ENCODE results near the gene RPL32. TPM values are rescaled to one million over a fixed set of nuclear protein-coding genes. Genes with fewer than 3 reads are reported as not detected.
A peak's percentile ranks its signal among the peaks of the same experiment; 100 is the strongest.
"Not testable (repeated sequence)": the region's sequence is repeated elsewhere in the genome, so short reads cannot be mapped to it uniquely, and the experiment has no call there.

RPL32 gene
- total RNA-seq, 1 experiment from 2014 or later = 1,047 TPM

DNA sequence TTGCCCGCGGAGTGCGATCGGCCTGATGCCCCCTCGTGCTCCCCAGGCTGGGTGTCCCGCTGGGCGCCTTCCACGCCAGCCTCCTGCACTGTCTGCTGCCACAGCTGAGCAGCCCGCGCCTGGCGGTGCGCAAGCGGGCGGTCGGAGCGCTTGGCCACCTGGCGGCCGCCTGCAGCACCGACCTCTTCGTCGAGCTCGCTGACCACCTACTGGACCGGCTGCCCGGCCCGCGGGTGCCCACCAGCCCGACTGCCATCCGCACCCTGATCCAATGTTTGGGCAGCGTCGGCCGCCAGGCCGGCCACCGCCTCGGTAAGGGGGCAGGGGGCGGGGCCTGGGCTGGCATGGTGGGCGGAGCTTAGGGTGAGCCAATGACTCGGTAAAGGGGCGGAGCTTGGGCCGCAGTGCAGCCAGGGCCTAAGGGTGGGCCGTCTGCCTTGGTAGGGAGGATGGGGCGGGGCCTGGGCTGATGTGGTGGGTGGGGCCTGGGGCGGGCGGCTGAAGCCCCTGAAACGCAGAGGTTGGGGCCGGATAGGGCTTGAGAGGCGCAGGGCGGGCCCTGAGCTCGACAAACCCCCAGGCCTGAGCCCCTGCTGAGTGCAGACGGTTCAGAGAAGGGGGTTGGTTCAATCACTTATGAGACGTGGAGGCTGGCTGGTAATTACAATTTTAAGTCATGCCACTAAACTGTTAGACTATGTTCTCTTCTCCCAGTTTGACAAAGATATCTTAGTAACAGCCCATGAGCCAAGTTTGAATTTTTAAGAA is 31.2 kb downstream of the RPL32 start:
- DNase-seq (ENCODE audit: low spot score) = peak; percentile 89

DNA sequence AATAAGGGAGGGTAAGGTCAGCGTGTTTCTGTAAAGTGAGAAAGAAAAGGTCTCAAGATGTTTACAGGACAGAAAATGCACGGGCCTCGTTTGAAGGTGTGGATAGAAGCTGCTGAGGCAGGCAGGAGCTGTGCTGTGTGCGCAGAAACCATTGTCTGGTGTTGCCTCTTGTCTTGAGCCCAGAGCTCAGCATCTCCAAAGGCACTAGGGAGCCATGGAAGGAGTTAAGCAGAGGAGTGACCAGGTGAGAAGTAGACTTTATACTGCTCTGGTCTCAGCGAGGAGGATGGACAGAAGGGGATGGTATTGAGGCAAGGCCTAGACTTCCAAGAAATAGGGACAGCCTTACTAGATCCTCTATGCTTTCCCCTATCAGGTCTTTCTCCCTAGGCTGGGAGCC is 31.9 kb downstream of the RPL32 start:
- DNase-seq (ENCODE audit: low spot score) = no peak

GRCh38 chr3:12809001-12809400 is 32.4 kb downstream of the RPL32 start:
- DNase-seq (ENCODE audit: low spot score) = no peak

DNA sequence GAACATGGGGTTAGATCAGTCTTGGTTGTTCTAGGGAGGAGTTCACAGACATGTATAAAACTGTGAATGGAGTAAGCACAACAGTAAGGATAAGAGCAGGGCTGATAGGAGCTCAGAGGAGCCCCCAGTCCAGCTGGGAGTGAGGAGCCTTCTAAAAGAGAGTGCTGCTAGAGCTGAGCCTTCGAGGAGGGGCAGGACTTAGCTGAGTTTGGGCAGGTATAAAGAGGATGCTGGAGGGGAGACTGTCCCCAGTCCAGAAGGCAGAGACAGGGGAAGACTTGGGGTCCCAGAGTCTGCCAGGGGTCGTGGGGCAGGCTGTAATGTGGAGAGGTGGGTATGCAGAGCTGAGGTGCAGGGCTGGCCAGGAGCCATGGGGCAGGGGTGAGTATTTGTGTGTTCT is 32.8 kb downstream of the RPL32 start:
- DNase-seq (ENCODE audit: low spot score) = no peak

GRCh38 chr3:12807601-12808359 is 33.6 kb downstream of the RPL32 start:
- no peak for DNase-seq (ENCODE audit: low spot score)

DNA sequence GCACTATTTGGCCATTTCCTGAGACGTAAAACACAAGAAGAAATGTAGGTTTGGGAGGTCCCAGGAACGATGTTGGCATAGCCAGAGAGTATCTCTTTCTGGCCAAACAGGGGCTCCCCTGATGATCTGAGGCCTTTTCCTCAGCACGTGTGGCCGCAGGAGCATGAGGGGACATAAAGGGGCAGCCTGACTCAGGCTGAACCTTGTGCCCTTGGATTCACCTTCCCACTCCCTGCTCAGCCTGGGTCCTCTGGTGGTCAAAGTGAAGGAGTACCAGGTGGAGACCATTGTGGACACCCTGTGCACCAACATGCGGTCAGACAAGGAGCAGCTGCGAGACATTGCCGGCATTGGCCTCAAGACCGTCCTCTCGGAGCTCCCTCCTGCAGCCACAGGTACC is 34.3 kb downstream of the RPL32 start:
- no peak for DNase-seq (ENCODE audit: low spot score)

DNA sequence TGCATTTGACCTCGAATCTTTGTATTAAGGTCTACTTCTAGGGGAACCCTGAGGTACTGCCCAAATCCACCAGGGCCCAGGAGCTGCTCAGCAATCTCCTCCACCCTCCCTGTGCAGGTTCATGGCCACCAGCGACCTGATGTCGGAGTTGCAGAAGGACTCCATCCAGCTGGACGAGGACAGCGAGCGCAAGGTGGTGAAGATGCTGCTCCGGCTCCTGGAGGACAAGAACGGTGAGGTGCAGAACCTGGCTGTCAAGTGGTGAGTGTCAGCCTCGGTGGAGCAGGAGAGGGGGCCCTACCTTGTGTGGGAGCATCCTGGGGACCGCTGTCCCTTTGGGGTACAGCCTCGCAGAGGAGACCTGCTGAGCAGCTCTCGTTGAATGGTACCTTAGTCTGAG is 38.0 kb downstream of the RPL32 start:
- DNase-seq (ENCODE audit: low spot score) = no peak

DNA sequence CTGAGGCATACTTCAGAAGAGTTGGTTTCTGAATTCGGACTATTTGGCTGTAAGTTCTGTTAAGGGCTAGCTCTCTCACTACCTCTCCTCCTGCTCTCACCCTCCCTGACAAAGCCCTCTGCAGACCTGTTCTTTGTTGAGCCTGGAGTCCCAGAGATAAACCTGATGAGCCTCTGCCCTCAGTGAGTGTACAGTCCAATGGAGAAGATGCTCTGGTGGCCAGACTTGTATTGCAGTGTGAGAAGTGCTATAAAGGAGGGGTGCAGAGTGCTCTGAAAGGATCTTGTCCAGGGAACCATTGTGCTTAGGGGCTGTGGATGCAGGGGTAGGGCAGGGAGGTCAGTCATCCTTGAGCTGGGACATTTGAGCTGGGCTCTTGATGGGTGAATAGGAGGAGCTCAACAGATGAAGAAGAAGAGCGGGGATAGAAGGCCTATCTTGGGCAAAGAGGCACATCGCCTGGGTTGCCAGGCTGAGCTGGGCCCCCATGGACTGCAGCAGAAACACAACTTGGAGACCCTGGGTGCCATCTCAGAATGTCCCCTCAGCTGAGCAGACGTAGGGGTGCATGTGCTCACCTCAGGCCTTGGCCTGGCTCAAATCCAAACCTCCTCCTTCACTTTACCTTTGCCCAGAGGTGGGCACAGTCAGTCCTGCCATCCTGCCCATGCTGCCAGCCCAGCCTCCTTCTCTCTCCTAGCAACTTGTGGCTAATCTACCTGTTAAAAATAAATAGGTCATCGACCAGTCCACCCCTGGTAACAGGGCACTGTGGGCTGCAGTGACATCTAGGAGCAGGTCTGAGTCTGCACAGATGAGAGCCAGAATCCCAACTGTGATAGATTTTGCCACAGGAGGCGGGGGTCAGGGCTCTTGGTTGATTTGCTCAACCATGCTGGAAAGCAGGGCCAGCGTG is 41.6 kb downstream of the RPL32 start:
- no peak for DNase-seq (ENCODE audit: low spot score)

- no peak for DNase-seq (ENCODE audit: low spot score)
These were observed 42.7 kb downstream of the RPL32 start for GRCh38 chr3:12798559-12799179.

DNA sequence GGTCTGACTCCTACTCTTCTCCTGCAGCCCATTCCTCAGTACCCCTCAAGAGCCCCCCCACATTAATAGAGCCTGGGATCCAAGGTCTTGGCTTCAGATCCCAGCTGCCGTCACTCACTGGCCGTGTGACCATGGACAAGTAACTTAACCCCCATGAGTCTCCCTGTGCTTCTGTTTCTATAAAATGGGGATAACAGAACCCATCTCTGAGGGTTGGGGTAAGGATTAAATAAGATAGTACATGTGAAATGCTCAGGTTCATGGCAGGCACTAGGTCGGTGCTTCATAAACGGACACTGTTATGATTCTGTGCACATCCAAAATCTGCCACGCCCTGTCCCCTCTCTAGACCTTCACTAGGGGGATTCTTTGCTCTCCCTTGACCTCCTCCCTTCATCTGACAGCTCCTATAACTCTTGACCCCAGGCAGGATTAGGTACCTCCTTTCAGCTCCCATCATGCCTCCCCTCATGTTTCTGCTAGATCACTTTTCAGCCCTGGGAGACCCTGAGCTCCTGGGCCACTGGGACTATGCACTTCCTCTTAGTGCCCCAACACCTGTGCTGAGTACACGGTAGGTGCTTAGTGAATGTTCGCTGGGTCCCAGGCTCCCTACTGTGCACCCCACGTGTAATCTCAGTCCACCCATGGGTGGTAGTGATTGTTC is 43.3 kb downstream of the RPL32 start:
- DNase-seq (ENCODE audit: low spot score) = no peak

DNA sequence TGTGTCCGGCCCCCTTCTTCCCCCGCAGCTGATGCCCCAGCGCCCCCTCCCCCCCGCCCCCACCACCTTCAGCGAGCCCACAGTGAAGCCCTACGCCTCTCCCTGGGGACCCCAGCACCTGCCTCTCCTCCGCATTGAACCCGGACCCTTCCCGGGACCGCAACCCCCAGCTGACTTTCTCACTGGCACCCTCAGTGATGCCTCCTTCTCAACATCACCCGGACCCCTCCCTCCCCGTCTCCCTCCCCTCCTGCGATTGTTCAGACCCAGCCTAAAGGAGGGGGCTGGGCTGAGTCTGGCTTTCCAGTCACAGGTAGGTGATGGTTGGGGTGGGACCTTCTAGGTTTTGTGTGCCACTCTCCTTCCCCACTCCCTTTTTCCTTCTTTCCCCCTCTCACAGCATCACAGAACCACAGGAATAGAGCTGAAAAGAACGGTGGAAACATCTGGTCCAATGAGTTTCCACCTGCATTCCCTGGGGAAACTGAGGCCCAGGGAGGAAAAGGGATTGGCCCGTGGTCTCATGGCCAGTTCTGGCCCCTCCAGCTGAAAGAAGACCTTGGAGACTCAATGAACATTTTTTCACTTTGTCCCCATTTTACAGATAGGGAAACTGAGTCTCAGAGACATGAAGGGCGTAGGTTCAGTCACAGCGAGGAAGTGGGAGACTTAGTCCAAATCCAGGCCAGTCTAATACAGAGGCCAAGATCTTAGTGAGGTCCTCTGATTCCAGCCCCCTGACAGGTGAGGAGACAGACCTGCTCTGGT is 44.1 kb downstream of the RPL32 start:
- DNase-seq (ENCODE audit: low spot score) = no peak

DNA sequence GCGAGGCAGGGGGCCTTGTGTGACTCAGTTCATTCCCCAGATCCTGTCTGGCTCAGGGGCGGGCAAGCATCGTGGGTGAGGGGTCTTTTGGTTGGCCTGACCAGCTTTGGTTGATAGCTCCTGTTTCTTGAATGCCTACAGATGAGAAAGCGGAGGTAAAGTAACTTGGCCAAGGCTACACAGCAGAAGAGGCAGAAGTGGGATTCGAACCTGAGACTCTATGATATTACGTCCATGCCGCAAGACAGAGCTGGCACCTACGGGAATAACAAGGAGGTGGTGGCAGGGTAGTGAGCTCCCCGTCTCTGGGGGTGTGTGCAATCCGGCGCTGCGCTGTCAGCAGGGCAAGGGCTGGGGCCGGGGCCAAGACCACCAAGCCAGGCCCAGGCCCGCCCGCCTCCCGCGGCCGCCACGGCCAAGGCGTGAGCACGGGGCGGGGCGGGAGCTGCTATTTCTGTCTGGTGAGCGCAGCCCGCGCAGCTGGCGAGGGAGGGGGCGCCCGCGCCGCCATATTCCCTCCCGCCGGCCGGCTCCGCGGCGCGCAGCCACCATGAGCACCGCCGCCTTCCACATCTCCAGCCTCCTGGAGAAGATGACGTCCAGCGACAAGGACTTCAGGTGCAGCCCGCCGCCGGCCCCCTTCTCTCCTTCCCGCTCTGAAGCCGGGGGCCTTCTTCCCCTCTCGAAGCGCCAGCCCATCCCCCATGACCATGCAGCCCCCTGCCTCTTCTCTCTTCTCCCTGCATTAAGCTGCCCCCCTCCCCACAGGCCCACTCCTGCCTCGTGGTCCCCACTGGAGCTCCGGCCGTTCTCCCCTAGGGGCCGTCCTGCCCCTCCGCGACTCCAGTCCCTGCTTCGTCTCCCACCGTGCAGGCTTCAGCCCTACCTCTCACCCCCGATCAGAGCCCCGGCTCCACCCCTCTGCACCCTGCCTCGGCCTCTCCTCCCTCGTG is 44.9 kb downstream of the RPL32 start, which contains the start of gene CAND2:
CAND2 (plus strand) TSS at position 510 of the 953 bp plus-strand sequence; CDS start at position 551, 41 bp downstream.
- no peak for DNase-seq (ENCODE audit: low spot score)

- DNase-seq (ENCODE audit: low spot score) = no peak
These were observed 47.7 kb downstream of the RPL32 start for GRCh38 chr3:12793701-12794100.

DNA sequence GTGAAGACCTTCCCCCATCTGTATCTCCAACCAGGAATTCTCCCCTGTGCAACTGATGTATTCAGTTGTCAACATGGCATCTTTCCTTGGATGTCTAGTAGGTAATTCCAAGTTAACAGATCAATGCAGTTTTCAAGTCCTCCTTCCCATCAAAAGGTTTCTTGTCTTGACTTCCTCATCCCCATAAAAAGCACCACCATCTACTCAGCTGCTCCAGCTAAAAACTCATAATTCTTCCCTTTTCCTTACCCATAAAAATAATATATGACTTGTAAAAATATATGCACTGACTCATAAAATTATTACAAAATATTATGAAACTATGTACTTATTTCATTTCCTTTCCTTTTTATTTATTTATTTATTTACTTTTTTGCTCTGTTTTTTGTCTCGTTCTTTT is 49.9 kb downstream of the RPL32 start:
- no peak for DNase-seq (ENCODE audit: low spot score)

- DNase-seq (ENCODE audit: low spot score) = not testable (repeated sequence)
These were observed 53.2 kb downstream of the RPL32 start for GRCh38 chr3:12787967-12788690.

- peak; percentile 36 for DNase-seq (ENCODE audit: low spot score)
These were observed 54.0 kb downstream of the RPL32 start for GRCh38 chr3:12787346-12787745.

DNA sequence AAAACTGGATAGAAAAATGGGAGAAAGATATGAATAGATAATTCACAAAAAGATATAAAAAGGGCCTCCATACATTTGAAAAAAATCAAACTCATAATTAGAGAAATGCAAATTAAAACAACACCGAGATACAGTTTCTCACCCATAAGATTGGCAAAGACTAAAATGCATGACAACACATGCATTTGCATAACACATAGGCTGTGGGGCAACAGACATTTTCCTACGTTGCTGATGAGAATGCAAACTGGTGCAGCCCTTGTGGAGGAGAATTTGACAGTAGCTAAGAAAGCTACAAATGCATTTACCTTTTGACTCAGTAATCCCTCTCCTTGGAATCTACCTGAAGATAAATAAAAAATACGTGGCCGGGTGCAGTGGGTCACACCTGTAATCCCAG is 56.3 kb downstream of the RPL32 start:
- DNase-seq (ENCODE audit: low spot score) = no peak
